ENCODE measurements around the gene EN1.

DNA sequence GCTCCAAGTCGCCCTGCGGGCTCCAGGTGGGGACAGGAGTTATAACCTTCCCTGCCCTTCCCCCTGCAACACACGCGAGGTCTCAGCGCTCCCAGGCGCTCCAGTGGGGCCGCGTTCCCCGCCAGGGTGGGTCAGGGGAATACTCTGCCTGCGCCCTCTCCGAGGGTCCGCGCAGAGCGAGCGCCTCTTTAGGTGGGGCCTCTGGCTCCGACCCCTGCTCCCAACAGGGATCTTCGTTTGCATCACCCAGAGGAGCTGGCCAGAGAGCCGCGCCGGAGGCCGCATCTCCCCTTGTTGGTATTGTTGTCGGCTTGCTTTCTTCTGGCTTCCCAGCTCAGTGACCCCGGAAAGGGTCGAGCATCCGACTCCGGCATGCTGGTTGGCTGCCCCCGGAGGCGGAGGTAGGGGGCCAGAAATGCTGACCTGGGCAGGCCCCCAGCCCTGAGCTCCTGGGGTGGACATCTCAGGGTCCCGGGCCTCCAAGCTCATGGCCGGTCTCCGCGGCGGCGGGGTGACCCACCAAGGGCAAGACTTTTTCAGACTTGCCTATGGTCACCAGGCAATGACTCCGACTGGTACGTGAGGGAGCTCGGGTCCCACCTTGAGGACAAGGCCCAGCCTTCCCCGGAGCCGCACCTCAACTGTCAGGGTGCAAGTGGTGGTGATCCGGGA, 11.2 kb upstream of the EN1 start:
- TF ChIP-seq YY1 (IDR thresholded peaks at IDR 0.05; ENCODE audit: insufficient read depth, insufficient read length): no peak
- no peak for TF ChIP-seq ZNF274 (IDR thresholded peaks at IDR 0.05; ENCODE audit: low read depth, low read length)
